HL-60/S4 (cell line): ENCODE measurements around the gene NXPH2.

Experiments
- in situ Hi-C: fragments of 300-500 bp; cut with MboI; formaldehyde crosslinking; loops from 2 replicates; pipeline ENCODE4 v1.14.3; 2022; ENCODE audit warnings: low sequenced_read_pairs

The NXPH2 gene

GRCh38 chr2:138640921-138641676 is 139.1 kb downstream of the NXPH2 start:
- in situ Hi-C loops: no loop called here

GRCh38 chr2:138637686-138638085 is 142.5 kb downstream of the NXPH2 start:
- in situ Hi-C loops: no loop called here

GRCh38 chr2:138637061-138637460 is 143.1 kb downstream of the NXPH2 start:
- in situ Hi-C loops: no loop called here

GRCh38 chr2:138633049-138633448 is 147.1 kb downstream of the NXPH2 start:
- in situ Hi-C loops: no loop called here

GRCh38 chr2:138632066-138632620 is 148.0 kb downstream of the NXPH2 start:
- in situ Hi-C loops: no loop called here

GRCh38 chr2:138630164-138630563 is 150.0 kb downstream of the NXPH2 start:
- in situ Hi-C loops: no loop called here

GRCh38 chr2:138626148-138626547 is 154.0 kb downstream of the NXPH2 start:
- in situ Hi-C loops: no loop called here

- in situ Hi-C loops: no loop called here
Measured at GRCh38 chr2:138622613-138623012, 157.6 kb downstream of the NXPH2 start.

- in situ Hi-C loops: no loop called here
Measured at GRCh38 chr2:138621139-138621538, 159.1 kb downstream of the NXPH2 start.

GRCh38 chr2:138620431-138620830 is 159.8 kb downstream of the NXPH2 start:
- in situ Hi-C loops: no loop called here
